ENCODE results near the gene TRAPPC10.

DNA sequence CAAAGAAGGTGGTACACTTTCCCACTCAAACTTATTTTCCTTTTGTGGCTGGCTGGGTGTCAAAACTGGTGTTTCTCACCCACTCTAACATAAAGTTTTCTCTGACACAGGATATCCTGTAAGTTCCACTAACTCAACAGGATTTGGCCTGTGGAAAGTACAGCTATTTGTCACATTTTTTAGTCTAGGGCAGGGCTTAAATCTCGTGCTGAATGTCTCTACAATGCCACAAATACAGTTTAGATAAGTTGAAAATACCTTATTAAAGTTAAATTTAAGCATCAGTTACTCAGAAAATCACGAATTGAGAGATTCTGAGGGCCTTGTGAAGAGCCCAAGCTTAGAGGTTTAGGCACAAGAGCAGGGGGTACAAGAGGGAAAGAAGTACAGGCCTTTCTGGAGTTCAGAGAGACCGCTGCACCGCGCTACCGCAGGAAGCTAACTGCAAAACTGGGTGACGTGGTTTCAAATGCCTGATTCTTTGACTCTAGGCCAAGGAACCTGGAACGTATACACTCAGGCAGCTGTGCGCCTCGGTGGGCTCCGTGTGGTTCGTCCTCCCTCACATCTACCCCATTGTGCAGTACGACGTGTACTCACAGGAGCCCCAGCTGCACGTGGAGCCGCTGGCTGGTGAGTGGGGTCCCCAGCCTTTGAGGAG is 71.7 kb downstream of the TRAPPC10 start:
- no peak for TF ChIP-seq EZH2 (IDR thresholded peaks at IDR 0.05; ENCODE audit: borderline replicate concordance)
- TF ChIP-seq, protein P1, sequence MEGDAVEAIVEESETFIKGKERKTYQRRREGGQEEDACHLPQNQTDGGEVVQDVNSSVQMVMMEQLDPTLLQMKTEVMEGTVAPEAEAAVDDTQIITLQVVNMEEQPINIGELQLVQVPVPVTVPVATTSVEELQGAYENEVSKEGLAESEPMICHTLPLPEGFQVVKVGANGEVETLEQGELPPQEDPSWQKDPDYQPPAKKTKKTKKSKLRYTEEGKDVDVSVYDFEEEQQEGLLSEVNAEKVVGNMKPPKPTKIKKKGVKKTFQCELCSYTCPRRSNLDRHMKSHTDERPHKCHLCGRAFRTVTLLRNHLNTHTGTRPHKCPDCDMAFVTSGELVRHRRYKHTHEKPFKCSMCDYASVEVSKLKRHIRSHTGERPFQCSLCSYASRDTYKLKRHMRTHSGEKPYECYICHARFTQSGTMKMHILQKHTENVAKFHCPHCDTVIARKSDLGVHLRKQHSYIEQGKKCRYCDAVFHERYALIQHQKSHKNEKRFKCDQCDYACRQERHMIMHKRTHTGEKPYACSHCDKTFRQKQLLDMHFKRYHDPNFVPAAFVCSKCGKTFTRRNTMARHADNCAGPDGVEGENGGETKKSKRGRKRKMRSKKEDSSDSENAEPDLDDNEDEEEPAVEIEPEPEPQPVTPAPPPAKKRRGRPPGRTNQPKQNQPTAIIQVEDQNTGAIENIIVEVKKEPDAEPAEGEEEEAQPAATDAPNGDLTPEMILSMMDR (IDR thresholded peaks at IDR 0.05; ENCODE audit: poor library complexity) = no peak
- no peak for TF ChIP-seq EZH2phosphoT487 (IDR thresholded peaks at IDR 0.05; ENCODE audit: low read depth, severe bottlenecking, unreplicated experiment)

Data from hepatocyte (in vitro differentiated cells).